Liver (tissue), 9 donors: Measurements from ENCODE around the gene TMEM108. TPM values are rescaled to one million over a fixed set of nuclear protein-coding genes. Genes with fewer than 3 reads are reported as not detected.

Source experiments
- DNase-seq: peaks from one replicate; pipeline ENCODE4 v3.0.0-alpha.2; 2017; ENCODE audit warnings: low spot score
- H3K27ac ChIP-seq, 2 donors: one replicate each; pipeline ENCODE4 v1.7.0; 2013; ENCODE audit warnings: inconsistent platforms in 2 of 2, low read length in 2 of 2, control low read depth in 1 of 2, low read depth in 1 of 2, mild to moderate bottlenecking in 1 of 2
- H3K27me3 ChIP-seq, 4 donors: one replicate each; pipeline versions ENCODE4 v1.6.1 to v1.7.0; 2013; ENCODE audit warnings: low read length in 3 of 4, inconsistent platforms in 1 of 4, mild to moderate bottlenecking in 1 of 4, moderate library complexity in 1 of 4; ENCODE audit not compliant: control insufficient read depth in 4 of 4, insufficient read depth in 4 of 4
- H3K36me3 ChIP-seq, 4 donors: one replicate each; pipeline versions ENCODE4 v1.6.1 to v1.7.0; 2013; ENCODE audit warnings: low read length in 3 of 4, mild to moderate bottlenecking in 3 of 4, low read depth in 1 of 4, moderate library complexity in 1 of 4; ENCODE audit not compliant: control insufficient read depth in 4 of 4, insufficient read depth in 3 of 4
- H3K4me1 ChIP-seq, 4 donors: one replicate each; pipeline versions ENCODE4 v1.6.1 to v1.7.0; 2013; ENCODE audit warnings: low read length in 3 of 4, mild to moderate bottlenecking in 3 of 4, moderate library complexity in 1 of 4; ENCODE audit not compliant: control insufficient read depth in 4 of 4, insufficient read depth in 4 of 4
- H3K4me3 ChIP-seq, 3 donors: one replicate each; pipeline versions ENCODE4 v1.6.1 to v1.7.0; 2013; ENCODE audit warnings: low read length in 3 of 3, control low read depth in 1 of 3, low read depth in 1 of 3, mild to moderate bottlenecking in 1 of 3
- H3K9ac ChIP-seq, 2 donors: one replicate each; pipeline ENCODE4 v1.7.0; 2013; ENCODE audit warnings: low read length in 2 of 2, mild to moderate bottlenecking in 2 of 2, moderate library complexity in 2 of 2, control low read depth in 1 of 2, low read depth in 1 of 2
- H3K9me3 ChIP-seq, 4 donors: one replicate each; pipeline versions ENCODE4 v1.6.1 to v1.7.0; 2013; ENCODE audit warnings: low read length in 3 of 4; ENCODE audit not compliant: control insufficient read depth in 4 of 4
- EGR1 ChIP-seq, 2 donors: IDR thresholded peaks; 2 replicates each; pipeline ENCODE4 v1.6.1; 2016 to 2018; ENCODE audit warnings: antibody characterized with exemption in 2 of 2, low read depth in 2 of 2
- FOXA1 ChIP-seq: IDR thresholded peaks from 2 replicates; pipeline ENCODE4 v1.6.1; 2016; ENCODE audit warnings: antibody characterized with exemption
- FOXA2 ChIP-seq: IDR thresholded peaks from 2 replicates; pipeline ENCODE4 v1.6.1; 2016; ENCODE audit warnings: antibody characterized with exemption
- GABPA ChIP-seq, 2 donors: IDR thresholded peaks in 1 of 2; conservative IDR thresholded peaks in 1 of 2; 2 replicates each; pipeline ENCODE4 v1.6.1; 2016; ENCODE audit warnings: antibody characterized with exemption in 2 of 2, mild to moderate bottlenecking in 1 of 2, moderate library complexity in 1 of 2
- HNF4A ChIP-seq, 2 donors: conservative IDR thresholded peaks; 2 replicates each; pipeline ENCODE4 v1.6.1; 2016; ENCODE audit warnings: antibody characterized with exemption in 2 of 2, mild to moderate bottlenecking in 2 of 2
- HNF4G ChIP-seq: IDR thresholded peaks from 2 replicates; pipeline ENCODE4 v1.6.1; 2016; ENCODE audit warnings: antibody characterized with exemption
- NR2F2 ChIP-seq: IDR thresholded peaks from 2 replicates; pipeline ENCODE4 v1.6.1; 2016; ENCODE audit warnings: antibody characterized with exemption
- RAD21 ChIP-seq, 2 donors: IDR thresholded peaks; 2 replicates each; pipeline ENCODE4 v1.6.1; 2016; ENCODE audit warnings: antibody characterized with exemption in 2 of 2, mild to moderate bottlenecking in 2 of 2
- REST ChIP-seq: IDR thresholded peaks from 2 replicates; pipeline ENCODE4 v1.6.1; 2016; ENCODE audit warnings: antibody characterized with exemption, mild to moderate bottlenecking
- RXRA ChIP-seq, 2 donors: IDR thresholded peaks; 2 replicates each; pipeline ENCODE4 v1.6.1; 2017 to 2018; ENCODE audit warnings: antibody characterized with exemption in 2 of 2, mild to moderate bottlenecking in 1 of 2
- SP1 ChIP-seq: IDR thresholded peaks from 2 replicates; pipeline ENCODE4 v1.6.1; 2018; ENCODE audit warnings: antibody characterized with exemption, mild to moderate bottlenecking
- TAF1 ChIP-seq: conservative IDR thresholded peaks from 2 replicates; pipeline ENCODE4 v1.6.1; 2016; ENCODE audit warnings: antibody characterized with exemption, mild to moderate bottlenecking
- YY1 ChIP-seq: IDR thresholded peaks from 2 replicates; pipeline ENCODE4 v1.6.1; 2016; ENCODE audit warnings: antibody characterized with exemption, mild to moderate bottlenecking
- WGBS: extraction: QIAGEN DNeasy Blood & Tissue Kit; methylation state at CpG from one replicate; pipeline ENCODE4 v1.1.7; 2013; 5-methylcytosine and 5-hydroxymethylcytosine counted together
- polyA plus RNA-seq, 2 donors: library from polyadenylated mRNA; stranded (reverse) in 1 of 2; unstranded in 1 of 2; fragments of 200-250 nt in 1 of 2; fragments of >200 nt in 1 of 2; fragmentation: Nextera tagmentation in 1 of 2; extraction: Ambion mirVana in 1 of 2; gene quantifications; one replicate each; pipeline versions ENCODE4 v1.2.1 to v1.2.3, GENCODE V29; 2013 to 2015
- total RNA-seq, 2 donors: library from RNA; depleted of rRNA; stranded (reverse); fragments of >200 nt; gene quantifications; one replicate each; pipeline ENCODE4 v1.2.3, GENCODE V29; 2014
- TF ChIP-seq, protein P1 (sequence below): IDR thresholded peaks from 2 replicates; pipeline ENCODE4 v1.6.1; 2016; ENCODE audit warnings: antibody characterized with exemption
- TF ChIP-seq, protein P2 (sequence below): fragments of 150-350 bp; IDR thresholded peaks from 2 replicates; pipeline ENCODE4 v1.5.1; 2017; ENCODE audit warnings: improper control_type of control experiment, low read depth, low read length; ENCODE audit not compliant: missing input control
- TF ChIP-seq, protein P3 (sequence below): IDR thresholded peaks from 2 replicates; pipeline ENCODE4 v1.6.1; 2016; ENCODE audit warnings: antibody characterized with exemption
- TF ChIP-seq, protein P4 (sequence below): IDR thresholded peaks from 2 replicates; pipeline ENCODE4 v1.6.1; 2016; ENCODE audit warnings: antibody characterized with exemption
- donor health status: healthy.
- donor health status: healthy.
- donor health status: healthy.
- donor health status: healthy.
- donor health status: healthy.

Gene TMEM108
- total and polyA plus RNA-seq, 4 donors: 0.05 to 0.10 TPM; not detected in 2

DNA sequence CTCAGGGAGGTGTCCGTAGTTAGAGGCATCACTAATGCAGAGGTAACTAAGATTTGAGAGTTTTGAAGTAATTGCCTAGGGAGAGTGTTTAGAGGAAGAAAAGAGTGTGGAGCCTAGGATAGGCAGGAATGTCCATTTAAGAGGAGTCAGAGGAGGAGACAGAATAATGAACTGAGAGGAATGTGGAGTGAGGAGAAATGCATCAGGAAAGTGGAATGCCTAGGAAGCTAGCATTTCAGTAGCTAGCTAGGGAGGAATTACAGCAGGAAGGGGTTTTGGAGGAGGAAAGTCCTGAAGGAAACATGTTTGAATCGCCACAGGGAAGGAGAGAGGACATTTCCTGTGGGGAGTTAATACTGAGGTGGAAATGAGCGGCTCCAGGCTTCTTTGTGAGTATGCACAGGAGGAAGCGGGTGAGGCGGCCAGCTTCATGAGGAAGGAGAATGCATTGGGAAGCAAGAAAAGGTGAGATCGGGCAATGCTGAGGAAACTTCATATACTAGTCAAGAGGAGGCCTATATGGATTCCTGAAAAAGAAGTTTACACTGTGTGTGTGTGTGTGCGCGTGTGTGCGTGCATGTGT, 154.3 kb downstream of the TMEM108 start:
- Histone ChIP-seq H3K27me3 (no peaks in the 10 kb centered on the region), H3K4me3 (no peak overlapping the region), H3K9ac (no peak overlapping the region), H3K4me1 (no peaks in the 10 kb centered on the region), H3K9me3 (no peaks in the 10 kb centered on the region), H3K36me3 (no peaks in the 10 kb centered on the region), H3K27ac (no peak overlapping the region)
- no peak for DNase-seq
- no peak for TF ChIP-seq HNF4G
- WGBS: 83% methylated on average over 9 of the region's 9 CpGs

DNA sequence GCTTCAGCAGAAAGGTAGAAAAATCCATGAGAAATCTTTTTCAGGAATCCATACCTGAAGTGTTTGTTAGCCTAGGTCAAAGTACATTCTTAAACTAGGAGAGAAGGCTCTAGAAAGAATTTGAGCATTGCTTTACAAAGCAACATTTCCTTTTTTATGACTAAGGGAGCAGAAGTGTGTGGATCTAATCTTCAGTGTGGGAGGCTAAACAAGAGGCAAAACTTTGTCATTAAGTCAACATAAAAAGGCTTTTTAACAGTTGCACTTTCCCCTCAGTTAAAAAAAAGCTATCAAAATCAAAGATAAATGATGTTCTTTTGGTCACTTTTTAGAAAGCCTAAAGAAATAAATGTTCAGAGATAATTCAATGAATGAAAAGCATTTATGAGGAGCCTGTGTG, 154.8 kb downstream of the TMEM108 start:
- DNase-seq: no peak
- Histone ChIP-seq H3K27me3 (no peaks in the 10 kb centered on the region), H3K27ac (no peak overlapping the region), H3K9me3 (no peaks in the 10 kb centered on the region), H3K4me1 (no peaks in the 10 kb centered on the region), H3K36me3 (no peaks in the 10 kb centered on the region), H3K9ac (no peak overlapping the region), H3K4me3 (no peak overlapping the region)
- no peak for TF ChIP-seq FOXA2
- no peak for TF ChIP-seq GABPA (IDR thresholded peaks at IDR 0.05 in 1 of 2, conservative IDR thresholded peaks at IDR 0.05 in 1 of 2)
- no peak for TF ChIP-seq HNF4A (conservative IDR thresholded peaks at IDR 0.05)
- TF ChIP-seq, protein P1, sequence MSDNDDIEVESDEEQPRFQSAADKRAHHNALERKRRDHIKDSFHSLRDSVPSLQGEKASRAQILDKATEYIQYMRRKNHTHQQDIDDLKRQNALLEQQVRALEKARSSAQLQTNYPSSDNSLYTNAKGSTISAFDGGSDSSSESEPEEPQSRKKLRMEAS: no peak
- no peak for TF ChIP-seq FOXA1
- no peak for TF ChIP-seq NR2F2
- no peak for TF ChIP-seq HNF4G

- WGBS: 76% methylated on average over 3 of the region's 3 CpGs
- no peaks in the 10 kb centered on the region for H3K4me1 ChIP-seq
- peaks cover 3 to 5% (median 4%) of the 10 kb centered on the region in 4 donors for H3K9me3 ChIP-seq
- no peak overlapping the region for H3K27ac ChIP-seq
- no peaks in the 10 kb centered on the region for H3K36me3 ChIP-seq
- TF ChIP-seq, protein P2, sequence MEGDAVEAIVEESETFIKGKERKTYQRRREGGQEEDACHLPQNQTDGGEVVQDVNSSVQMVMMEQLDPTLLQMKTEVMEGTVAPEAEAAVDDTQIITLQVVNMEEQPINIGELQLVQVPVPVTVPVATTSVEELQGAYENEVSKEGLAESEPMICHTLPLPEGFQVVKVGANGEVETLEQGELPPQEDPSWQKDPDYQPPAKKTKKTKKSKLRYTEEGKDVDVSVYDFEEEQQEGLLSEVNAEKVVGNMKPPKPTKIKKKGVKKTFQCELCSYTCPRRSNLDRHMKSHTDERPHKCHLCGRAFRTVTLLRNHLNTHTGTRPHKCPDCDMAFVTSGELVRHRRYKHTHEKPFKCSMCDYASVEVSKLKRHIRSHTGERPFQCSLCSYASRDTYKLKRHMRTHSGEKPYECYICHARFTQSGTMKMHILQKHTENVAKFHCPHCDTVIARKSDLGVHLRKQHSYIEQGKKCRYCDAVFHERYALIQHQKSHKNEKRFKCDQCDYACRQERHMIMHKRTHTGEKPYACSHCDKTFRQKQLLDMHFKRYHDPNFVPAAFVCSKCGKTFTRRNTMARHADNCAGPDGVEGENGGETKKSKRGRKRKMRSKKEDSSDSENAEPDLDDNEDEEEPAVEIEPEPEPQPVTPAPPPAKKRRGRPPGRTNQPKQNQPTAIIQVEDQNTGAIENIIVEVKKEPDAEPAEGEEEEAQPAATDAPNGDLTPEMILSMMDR: no peak
- TF ChIP-seq REST: no peak
- TF ChIP-seq, protein P1: no peak
- TF ChIP-seq FOXA1: no peak
- TF ChIP-seq NR2F2: no peak
- TF ChIP-seq HNF4A (conservative IDR thresholded peaks at IDR 0.05): no peak
- no peak for TF ChIP-seq TAF1
- TF ChIP-seq HNF4G: no peak
- TF ChIP-seq RXRA (IDR thresholded peaks at IDR 0.05): no peak
- TF ChIP-seq EGR1 (IDR thresholded peaks at IDR 0.05; ENCODE audit: low read depth in 2 of 2): no peak
- TF ChIP-seq, protein P3, sequence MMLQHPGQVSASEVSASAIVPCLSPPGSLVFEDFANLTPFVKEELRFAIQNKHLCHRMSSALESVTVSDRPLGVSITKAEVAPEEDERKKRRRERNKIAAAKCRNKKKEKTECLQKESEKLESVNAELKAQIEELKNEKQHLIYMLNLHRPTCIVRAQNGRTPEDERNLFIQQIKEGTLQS: no peak
- TF ChIP-seq SP1: no peak
- TF ChIP-seq YY1: no peak
- no peak for TF ChIP-seq FOXA2
- no peak for TF ChIP-seq GABPA (IDR thresholded peaks at IDR 0.05 in 1 of 2, conservative IDR thresholded peaks at IDR 0.05 in 1 of 2)
- TF ChIP-seq RAD21 (IDR thresholded peaks at IDR 0.05): no peak
- TF ChIP-seq, protein P4, sequence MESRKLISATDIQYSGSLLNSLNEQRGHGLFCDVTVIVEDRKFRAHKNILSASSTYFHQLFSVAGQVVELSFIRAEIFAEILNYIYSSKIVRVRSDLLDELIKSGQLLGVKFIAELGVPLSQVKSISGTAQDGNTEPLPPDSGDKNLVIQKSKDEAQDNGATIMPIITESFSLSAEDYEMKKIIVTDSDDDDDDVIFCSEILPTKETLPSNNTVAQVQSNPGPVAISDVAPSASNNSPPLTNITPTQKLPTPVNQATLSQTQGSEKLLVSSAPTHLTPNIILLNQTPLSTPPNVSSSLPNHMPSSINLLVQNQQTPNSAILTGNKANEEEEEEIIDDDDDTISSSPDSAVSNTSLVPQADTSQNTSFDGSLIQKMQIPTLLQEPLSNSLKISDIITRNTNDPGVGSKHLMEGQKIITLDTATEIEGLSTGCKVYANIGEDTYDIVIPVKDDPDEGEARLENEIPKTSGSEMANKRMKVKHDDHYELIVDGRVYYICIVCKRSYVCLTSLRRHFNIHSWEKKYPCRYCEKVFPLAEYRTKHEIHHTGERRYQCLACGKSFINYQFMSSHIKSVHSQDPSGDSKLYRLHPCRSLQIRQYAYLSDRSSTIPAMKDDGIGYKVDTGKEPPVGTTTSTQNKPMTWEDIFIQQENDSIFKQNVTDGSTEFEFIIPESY: no peak
- no peak overlapping the region for H3K9ac ChIP-seq
- H3K27me3 ChIP-seq: no peaks in the 10 kb centered on the region
- no peak overlapping the region for H3K4me3 ChIP-seq
- no peak for DNase-seq
Measured at GRCh38 chr3:133196527-133196926, 158.3 kb downstream of the TMEM108 start.
